SK-N-MC (cell line): ENCODE results near the gene SEC63.

Source experiments
- EZH2 ChIP-seq: fragments of 200-600 bp; sonication (generic); IDR thresholded peaks from one replicate; pipeline ENCODE4 v1.6.1; 2017; ENCODE audit warnings: antibody characterized with exemption
- POLR2AphosphoS5 ChIP-seq: IDR thresholded peaks from 2 replicates; pipeline ENCODE4 v1.6.1; 2012; ENCODE audit warnings: mild to moderate bottlenecking, low read depth, low read length, borderline replicate concordance

DNA sequence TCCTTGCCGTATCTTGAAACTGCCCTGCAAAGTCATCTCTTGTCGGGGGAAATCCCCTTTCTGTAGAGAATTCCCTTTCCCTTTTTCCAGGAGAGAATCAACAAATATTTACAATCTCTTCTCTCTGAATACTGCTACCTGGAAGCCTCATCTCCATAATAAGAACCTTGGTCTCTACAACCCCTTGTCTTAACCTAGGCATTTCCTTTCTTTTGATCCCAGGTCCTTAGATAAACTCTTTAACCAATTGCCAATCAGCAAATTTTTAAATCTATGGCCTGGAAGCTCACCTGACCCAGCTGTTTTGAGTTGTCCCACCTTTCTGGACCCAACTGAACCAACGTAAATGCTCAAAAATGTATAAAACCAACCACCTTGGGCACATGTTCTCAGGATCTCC lies 30.6 kb upstream of the SEC63 start:
- TF ChIP-seq EZH2 = no peak
- no peak for TF ChIP-seq POLR2AphosphoS5
